Epidermal melanocyte (primary cell): Measurements from ENCODE around the gene STARD8.
A peak's percentile ranks its signal among the peaks of the same experiment; 100 is the strongest.
"Not testable (repeated sequence)": the region's sequence is repeated elsewhere in the genome, so short reads cannot be mapped to it uniquely, and the experiment has no call there.

ENCODE experiments used
- DNase-seq: peaks from one replicate; pipeline ENCODE4 v3.0.0; 2011; ENCODE audit warnings: low spot score; ENCODE audit not compliant: insufficient read length

Gene STARD8

GRCh38 chrX:68659385-68659784, 11.9 kb downstream of the STARD8 start:
- no peak for DNase-seq

GRCh38 chrX:68659786-68660185, 12.3 kb downstream of the STARD8 start:
- DNase-seq: no peak

GRCh38 chrX:68660746-68661145, 13.3 kb downstream of the STARD8 start:
- DNase-seq: peak; percentile 30

GRCh38 chrX:68665502-68665901, 18.0 kb downstream of the STARD8 start:
- no peak for DNase-seq

- no peak for DNase-seq
Observed at GRCh38 chrX:68666580-68666979, 19.1 kb downstream of the STARD8 start.

GRCh38 chrX:68669094-68669860, 21.8 kb downstream of the STARD8 start:
- DNase-seq: no peak

GRCh38 chrX:68669871-68670270, 22.4 kb downstream of the STARD8 start:
- DNase-seq: no peak

GRCh38 chrX:68671221-68671620, 23.8 kb downstream of the STARD8 start:
- DNase-seq: no peak

- DNase-seq: no peak
Observed at GRCh38 chrX:68672581-68673318, 25.3 kb downstream of the STARD8 start.

GRCh38 chrX:68675571-68675970, 28.1 kb downstream of the STARD8 start:
- no peak for DNase-seq

- DNase-seq: no peak
Observed at GRCh38 chrX:68676335-68676734, 28.9 kb downstream of the STARD8 start.

- no peak for DNase-seq
Observed at GRCh38 chrX:68677998-68678397, 30.5 kb downstream of the STARD8 start.

GRCh38 chrX:68681443-68681941, 34.0 kb downstream of the STARD8 start:
- DNase-seq: no peak

- no peak for DNase-seq
Observed at GRCh38 chrX:68682790-68683189, 35.3 kb downstream of the STARD8 start.

- no peak for DNase-seq
Observed at GRCh38 chrX:68683580-68683979, 36.1 kb downstream of the STARD8 start.

GRCh38 chrX:68684291-68684918, 36.9 kb downstream of the STARD8 start:
- no peak for DNase-seq

GRCh38 chrX:68684919-68685304, 37.4 kb downstream of the STARD8 start:
- no peak for DNase-seq

- DNase-seq: no peak
Observed at GRCh38 chrX:68685685-68686084, 38.2 kb downstream of the STARD8 start.

GRCh38 chrX:68686097-68686977, 38.9 kb downstream of the STARD8 start:
- no peak for DNase-seq

- DNase-seq: not testable (repeated sequence)
Observed at GRCh38 chrX:68688931-68689330, 41.5 kb downstream of the STARD8 start.

GRCh38 chrX:68690936-68691501, 43.6 kb downstream of the STARD8 start:
- DNase-seq: no peak
